ENCODE data around the gene ANTXR1.

GRCh38 chr2:69062307-69062962, 49.5 kb downstream of the ANTXR1 start:
- no peak for TF ChIP-seq EZH2 (IDR thresholded peaks at IDR 0.05; ENCODE audit: low read length)
- TF ChIP-seq, protein P1, sequence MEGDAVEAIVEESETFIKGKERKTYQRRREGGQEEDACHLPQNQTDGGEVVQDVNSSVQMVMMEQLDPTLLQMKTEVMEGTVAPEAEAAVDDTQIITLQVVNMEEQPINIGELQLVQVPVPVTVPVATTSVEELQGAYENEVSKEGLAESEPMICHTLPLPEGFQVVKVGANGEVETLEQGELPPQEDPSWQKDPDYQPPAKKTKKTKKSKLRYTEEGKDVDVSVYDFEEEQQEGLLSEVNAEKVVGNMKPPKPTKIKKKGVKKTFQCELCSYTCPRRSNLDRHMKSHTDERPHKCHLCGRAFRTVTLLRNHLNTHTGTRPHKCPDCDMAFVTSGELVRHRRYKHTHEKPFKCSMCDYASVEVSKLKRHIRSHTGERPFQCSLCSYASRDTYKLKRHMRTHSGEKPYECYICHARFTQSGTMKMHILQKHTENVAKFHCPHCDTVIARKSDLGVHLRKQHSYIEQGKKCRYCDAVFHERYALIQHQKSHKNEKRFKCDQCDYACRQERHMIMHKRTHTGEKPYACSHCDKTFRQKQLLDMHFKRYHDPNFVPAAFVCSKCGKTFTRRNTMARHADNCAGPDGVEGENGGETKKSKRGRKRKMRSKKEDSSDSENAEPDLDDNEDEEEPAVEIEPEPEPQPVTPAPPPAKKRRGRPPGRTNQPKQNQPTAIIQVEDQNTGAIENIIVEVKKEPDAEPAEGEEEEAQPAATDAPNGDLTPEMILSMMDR (optimal IDR thresholded peaks at IDR 0.05 in 1 of 3, IDR thresholded peaks at IDR 0.05 in 1 of 3, conservative IDR thresholded peaks at IDR 0.05 in 1 of 3; ENCODE audit: extremely low read depth in 1 of 3, insufficient read depth in 2 of 3, low read length in 3 of 3): no peak

All from keratinocyte (primary cell).